GM19438 (cell line): ENCODE data around the gene OR1M1.

ENCODE experiments used
- ATAC-seq: cut with Tn5 transposase; IDR thresholded peaks from one replicate; pipeline ENCODE4 v1.9.1; 2021; ENCODE audit warnings: low read depth; ENCODE audit not compliant: unreplicated experiment

OR1M1 gene

DNA sequence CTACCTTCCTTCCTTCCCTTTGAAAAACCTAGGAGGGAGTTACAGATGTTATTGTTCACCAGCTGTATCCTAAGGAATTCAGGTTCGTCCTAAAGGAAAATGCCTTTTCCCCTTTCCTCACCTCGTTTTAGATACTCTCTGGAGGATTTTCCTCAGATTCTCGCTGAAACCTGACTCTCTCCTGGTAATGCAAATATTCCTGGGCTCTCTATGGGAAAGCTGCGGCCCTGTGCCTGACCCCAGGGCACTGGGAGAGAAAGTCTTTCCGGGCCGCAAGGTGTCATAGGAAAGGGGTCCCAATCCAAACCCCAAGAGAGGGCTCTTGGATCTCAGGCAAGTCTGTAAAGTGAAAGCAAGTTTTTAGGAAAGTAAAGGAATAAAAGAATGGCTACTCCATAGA lies 13.1 kb upstream of the OR1M1 start:
- no peak for ATAC-seq

DNA sequence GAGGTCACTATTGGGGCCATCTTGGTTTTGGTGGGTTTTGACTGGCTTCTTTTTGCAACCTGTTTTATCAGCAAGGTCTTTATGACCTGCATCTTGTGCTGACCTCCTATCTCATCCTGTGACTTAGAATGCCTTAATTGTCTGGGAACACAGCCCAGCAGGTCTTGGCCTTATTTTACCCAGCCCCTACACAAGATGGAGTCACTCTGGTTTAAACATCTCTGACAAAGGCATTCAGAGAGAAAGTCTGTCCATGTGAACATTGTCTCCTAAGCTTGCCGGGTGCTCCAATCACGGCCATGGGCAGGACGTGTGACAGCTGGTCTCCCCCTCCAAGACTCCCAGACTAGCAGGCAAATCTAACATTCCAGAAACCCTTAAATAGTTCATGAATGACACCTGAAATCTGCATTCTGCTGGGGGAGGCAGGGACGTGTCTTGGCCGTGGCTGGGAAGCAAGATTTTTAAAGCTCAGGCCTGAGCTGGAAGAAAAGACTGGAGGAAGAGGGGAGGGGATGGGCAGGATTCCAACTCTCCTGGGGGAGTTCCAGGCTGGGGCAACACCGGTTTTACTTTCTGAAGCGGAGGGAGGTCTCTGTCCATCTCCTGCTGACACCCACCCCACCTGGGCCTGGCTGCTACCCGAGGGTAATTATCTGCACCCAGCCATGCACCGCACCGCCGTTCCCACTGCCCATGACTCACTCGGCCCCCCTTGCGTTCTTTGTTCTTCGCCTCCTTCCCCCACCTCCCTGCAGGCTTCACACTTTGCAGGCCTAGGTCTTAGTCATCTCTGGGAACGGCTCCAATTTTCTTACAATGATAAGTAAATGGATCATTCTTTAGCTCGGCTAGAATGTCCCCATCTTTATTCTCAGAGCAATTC lies 11.6 kb upstream of the OR1M1 start:
- no peak for ATAC-seq

GRCh38 chr19:9076901-9077300 lies 10.0 kb upstream of the OR1M1 start:
- no peak for ATAC-seq

DNA sequence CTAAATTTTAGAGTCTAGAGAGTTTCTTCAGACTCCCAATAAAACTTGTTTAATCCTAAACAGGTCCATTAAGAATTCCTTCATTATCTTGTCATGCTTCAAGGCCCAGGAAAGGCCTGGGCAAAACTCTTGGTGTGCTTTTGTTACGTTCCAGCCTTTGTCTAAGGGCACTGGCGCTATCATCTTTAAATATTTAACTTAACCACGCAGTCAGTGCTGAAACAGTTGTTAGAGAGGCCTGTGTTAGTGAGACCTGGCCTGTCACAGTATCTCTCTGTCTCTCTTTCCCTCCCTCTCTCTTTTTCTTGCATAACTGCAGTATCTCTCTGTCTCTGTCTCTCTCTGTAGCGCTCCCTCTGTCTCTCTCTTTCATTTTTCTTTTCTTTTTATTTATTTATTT lies 8.2 kb upstream of the OR1M1 start:
- no peak for ATAC-seq

GRCh38 chr19:9107375-9107774 lies 20.5 kb downstream of the OR1M1 start, which contains the start of gene OR7G2:
Gene OR7G2 (minus strand): TSS chr19:9107475. CDS start chr19:9103243, 4,232 bp downstream.
- no peak for ATAC-seq

DNA sequence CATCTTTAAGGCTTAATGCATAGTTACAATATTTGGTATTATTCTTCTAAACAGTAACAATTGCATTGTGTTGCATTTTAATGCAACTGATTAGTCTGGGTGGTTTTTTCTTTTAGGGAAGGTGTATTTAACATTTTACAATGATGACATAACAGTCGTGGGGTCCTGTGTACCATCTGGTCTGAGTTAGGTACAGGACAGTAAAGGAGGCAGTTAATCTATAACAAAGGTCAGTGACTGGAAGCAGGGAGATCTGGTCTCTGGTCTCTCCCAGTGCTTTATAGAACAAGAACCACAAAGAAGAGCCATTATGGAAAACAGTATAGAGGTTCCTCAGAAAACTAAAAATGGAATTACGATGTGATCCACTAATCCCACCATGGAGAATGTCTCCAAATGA lies 23.1 kb downstream of the OR1M1 start:
- ATAC-seq = no peak

DNA sequence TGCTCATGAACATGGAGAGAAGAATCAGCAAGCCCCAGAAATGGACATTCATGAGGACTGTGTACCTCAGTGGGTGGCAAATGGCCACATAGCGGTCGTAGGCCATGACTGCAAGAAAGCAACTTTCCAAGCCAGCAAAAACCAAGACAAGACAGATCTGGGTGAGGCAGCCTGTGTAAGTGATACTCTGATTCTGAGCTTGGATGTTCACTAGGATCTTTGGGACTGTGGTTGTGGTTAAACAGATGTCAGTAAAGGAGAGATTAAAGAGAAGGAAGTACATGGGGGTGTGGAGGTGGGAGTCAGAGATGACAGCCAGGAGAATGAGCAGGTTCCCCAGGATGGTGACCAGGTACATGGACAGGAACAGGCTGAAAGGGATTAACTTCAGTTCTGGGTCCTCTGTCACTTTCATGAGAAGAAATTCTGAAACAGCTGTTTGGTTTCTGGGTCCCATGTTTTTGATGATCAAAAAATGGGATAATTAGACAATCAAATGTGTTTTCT lies 28.5 kb downstream of the OR1M1 start, which contains the start of gene OR7G1:
Gene OR7G1 (minus strand): TSS at position 457 of the 507 bp plus-strand sequence. CDS start 0 bp downstream, at position 457.
- ATAC-seq = no peak

DNA sequence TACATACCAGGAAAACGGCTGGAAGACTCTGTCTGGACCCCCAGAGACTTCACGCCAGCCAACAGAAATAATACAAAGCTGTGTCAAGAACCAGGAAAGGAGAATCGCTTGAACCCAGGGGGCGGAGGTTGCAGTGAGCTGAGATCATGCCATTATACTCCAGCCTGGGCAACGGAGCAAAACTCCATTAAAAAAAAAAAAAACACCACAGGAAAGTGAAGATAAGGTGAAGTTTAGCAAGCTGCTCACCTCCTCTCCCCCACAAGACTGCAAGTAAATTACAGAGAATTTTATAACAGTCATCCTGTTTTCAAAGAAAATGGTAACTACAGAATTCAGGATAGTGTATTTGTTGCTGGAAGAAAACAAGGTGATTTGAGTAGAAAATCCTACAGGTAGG lies 29.7 kb downstream of the OR1M1 start:
- ATAC-seq = no peak

DNA sequence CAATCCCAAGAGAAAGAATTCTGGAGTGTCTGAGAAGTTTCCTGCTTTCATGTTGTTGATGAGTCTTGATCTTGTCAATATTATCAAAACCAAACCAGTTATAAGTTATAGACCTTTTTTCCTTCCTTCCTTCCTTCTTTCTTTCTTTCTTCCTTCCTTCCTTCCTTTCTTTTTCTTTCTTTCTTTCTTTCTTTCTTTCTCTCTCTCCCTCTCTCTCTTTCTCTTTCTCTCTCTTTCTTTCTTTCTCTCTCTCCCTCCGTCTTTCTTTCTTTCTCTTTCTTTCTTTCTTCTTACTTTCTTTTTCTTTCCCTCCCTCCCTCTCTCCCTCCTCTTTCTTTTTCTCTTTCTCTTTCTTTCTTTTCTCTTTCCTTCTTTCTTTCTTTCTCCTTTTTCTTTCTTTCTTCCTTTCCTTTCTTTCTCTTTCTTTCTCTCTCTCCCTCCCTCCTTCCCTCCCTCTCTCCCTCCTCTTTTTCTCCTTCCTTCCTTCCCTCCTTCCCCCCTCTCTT lies 40.1 kb downstream of the OR1M1 start, which contains the start of gene OR7G3:
Gene OR7G3 (minus strand): TSS at position 51 of the 506 bp plus-strand sequence. CDS start 0 bp downstream, at position 51.
- no peak for ATAC-seq

GRCh38 chr19:9128171-9128570 lies 41.3 kb downstream of the OR1M1 start:
- ATAC-seq = no peak

DNA sequence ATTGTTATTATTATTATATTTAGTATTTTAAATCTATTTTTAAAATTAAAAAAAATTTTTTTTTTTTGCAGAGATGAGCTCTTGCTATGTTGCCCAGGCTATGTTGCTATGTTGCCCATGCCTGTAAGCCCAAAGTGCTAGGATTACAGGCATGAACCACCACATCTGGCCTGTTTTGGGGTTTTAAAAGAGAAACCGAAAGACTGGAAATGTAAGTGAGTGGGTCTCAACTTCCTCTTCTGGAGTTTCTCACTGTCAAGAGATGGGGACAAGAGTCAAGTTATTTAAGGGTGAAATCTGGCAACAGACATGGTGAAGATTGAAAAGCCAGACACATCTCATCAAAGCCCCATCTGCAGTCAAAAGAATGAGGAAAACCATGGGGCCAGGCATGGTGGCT lies 44.1 kb downstream of the OR1M1 start:
- no peak for ATAC-seq

GRCh38 chr19:9132422-9132821 lies 45.6 kb downstream of the OR1M1 start:
- no peak for ATAC-seq

- no peak for ATAC-seq
Measured at GRCh38 chr19:9139609-9140158, 52.8 kb downstream of the OR1M1 start.

DNA sequence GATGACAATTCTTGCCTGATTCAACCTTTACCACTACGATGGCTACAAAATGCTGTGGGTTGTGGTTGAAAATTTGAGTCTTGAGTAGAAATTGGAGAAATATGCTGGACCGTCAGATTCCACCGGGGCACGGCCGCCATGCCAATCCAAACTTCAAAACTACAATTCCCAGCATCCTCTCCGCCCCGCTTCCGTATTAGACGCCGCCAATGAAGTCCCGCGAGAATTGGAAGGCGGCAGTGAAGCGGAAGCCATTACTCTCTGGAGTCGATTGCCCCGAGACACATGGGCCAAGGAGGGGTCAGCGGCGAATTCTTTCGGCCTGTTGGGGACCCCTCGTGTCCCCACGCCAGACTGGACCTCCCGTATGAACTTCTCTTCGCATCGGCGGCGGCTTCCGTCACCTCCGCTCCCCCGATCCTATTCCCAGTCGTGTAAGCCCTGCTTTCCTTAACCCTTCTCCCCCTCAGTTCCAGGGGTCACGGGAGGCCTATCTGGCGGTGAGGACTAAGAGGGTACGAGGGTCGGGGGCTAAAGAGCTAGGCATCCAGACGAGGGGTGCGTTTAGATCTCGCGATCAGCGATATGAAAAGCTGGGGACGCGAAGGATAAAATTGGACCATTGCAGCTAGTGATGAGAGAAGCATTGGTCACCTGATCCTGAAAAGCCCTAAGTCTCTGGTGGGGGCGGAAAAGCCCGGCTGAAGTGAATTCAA lies 53.5 kb downstream of the OR1M1 start, which contains the start of gene ZNF317:
Gene ZNF317 (plus strand): TSS at position 239 of the 716 bp plus-strand sequence. CDS start 15,620 bp downstream, outside the sequence.
- peak; percentile 85 for ATAC-seq

- no peak for ATAC-seq
Measured at GRCh38 chr19:9144920-9145319, 58.1 kb downstream of the OR1M1 start.
